GM21515 (cell line): ENCODE measurements around the gene CCT7.

Experiments used
- ATAC-seq: cut with Tn5 transposase; IDR thresholded peaks from one replicate; pipeline ENCODE4 v1.9.1; 2021; ENCODE audit not compliant: unreplicated experiment

The CCT7 gene

GRCh38 chr2:73292316-73292905 is 58.3 kb downstream of the CCT7 start:
- no peak for ATAC-seq

- ATAC-seq: peak; percentile 14
Observed at GRCh38 chr2:73292906-73293533, 58.9 kb downstream of the CCT7 start.

GRCh38 chr2:73293534-73294171 is 59.5 kb downstream of the CCT7 start, which contains the start of gene EGR4:
Gene EGR4 (minus strand): TSS chr2:73293548. CDS start chr2:73293317, 231 bp downstream.
- ATAC-seq: peak; percentile 86

GRCh38 chr2:73294239-73294638 is 60.1 kb downstream of the CCT7 start:
- no peak for ATAC-seq

GRCh38 chr2:73295751-73296400 is 61.8 kb downstream of the CCT7 start:
- no peak for ATAC-seq

GRCh38 chr2:73297151-73297559 is 63.0 kb downstream of the CCT7 start:
- ATAC-seq: no peak

- no peak for ATAC-seq
Observed at GRCh38 chr2:73297586-73297985, 63.5 kb downstream of the CCT7 start.

GRCh38 chr2:73300926-73301325 is 66.8 kb downstream of the CCT7 start:
- no peak for ATAC-seq

- ATAC-seq: no peak
Observed at GRCh38 chr2:73301636-73302035, 67.5 kb downstream of the CCT7 start.
